ENCODE measurements around the gene AK1.

- TF ChIP-seq ATF2 (CRISPR knock-in tag; IDR thresholded peaks at IDR 0.05): no peak
- no peak for TF ChIP-seq ZSCAN32 (CRISPR knock-in tag; IDR thresholded peaks at IDR 0.05)
Measured at GRCh38 chr9:127860260-127860659, 17.2 kb downstream of the AK1 start.
